ENCODE measurements around the gene LRIG1.
A peak's percentile ranks its signal among the peaks of the same experiment; 100 is the strongest.

The LRIG1 gene

GRCh38 chr3:66470285-66470684 is 30.5 kb downstream of the LRIG1 start:
- DNase-seq = no peak

- no peak for DNase-seq
Measured at GRCh38 chr3:66469220-66469640, 31.6 kb downstream of the LRIG1 start.

- DNase-seq = no peak
Measured at GRCh38 chr3:66467996-66468735, 32.7 kb downstream of the LRIG1 start.

- no peak for DNase-seq
Measured at GRCh38 chr3:66466606-66467270, 34.1 kb downstream of the LRIG1 start.

- DNase-seq = no peak
Measured at GRCh38 chr3:66465587-66465986, 35.2 kb downstream of the LRIG1 start.

- DNase-seq = no peak
Measured at GRCh38 chr3:66465034-66465433, 35.8 kb downstream of the LRIG1 start.

- no peak for DNase-seq
Measured at GRCh38 chr3:66464512-66464894, 36.3 kb downstream of the LRIG1 start.

DNA sequence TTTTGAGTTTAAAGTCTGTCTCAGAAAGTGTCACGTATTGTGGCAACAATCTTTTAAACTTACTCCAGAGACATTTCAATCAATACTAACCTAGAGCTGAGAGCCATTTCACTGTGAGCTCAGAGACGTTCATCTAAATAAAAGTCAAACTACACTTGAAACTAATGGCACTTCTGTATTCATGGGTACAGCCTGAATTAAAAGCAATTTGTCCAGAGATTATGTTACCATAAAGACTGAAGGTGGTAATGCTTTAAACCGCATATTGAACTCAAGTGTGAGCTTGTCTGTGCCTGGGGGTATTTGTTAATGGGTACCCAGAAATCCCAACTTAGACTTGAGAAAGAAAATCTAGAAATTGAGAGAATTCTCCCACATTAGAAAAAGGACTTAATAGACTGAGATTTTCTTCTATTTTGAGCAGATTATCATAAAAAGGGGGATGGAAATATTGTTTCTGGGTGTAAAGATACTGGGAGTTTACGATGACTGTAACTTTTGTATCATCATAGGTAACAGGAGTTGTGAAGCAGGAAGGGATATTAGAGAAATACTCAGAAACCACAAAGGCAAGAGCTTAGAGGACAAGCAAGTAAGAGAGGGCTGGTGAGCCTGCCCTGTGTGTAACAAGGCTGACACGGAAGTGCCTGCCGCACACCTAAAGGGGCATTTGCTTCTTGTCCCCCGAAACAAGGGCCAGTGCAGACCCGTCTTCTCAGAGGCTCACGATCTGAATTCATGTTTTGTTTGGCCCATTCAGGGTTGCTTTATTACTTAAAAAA is 36.9 kb downstream of the LRIG1 start:
- no peak for DNase-seq

DNA sequence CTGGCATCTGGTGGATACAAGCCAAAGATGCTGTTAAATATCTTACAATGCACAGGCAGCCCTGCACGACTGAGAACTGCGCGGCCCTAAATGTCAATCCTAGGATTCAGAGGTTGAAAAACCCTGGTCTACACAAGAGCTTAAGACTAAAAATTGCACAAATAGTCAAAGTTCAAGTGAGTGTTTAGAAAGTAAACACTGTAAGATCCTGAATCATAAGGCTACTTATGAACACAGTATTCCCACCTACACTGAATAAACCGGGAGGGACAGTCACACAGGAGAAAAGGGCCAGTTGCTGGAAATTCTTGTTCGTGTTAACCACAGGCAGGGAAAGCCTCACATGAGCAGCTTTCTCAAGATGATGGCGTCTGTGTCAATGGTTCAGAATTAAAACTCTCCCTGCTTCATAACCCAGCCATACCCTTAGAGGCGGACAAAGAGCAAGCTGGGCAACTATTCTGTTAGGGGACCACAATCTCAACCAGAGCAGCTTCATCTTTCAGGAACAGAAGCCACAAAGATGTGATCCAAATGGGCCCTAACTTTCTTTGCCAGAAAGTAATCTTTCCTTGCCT is 37.7 kb downstream of the LRIG1 start:
- no peak for DNase-seq

- DNase-seq = no peak
Measured at GRCh38 chr3:66457252-66457651, 43.6 kb downstream of the LRIG1 start.

- peak in 8 of 14 donors; percentile 31 to 68 (median 52) for DNase-seq
Measured at GRCh38 chr3:66456711-66457173, 44.1 kb downstream of the LRIG1 start.

GRCh38 chr3:66454464-66454859 is 46.4 kb downstream of the LRIG1 start:
- DNase-seq = no peak

- peak in 6 of 14 donors; percentile 19 to 53 (median 26) for DNase-seq
Measured at GRCh38 chr3:66453651-66454463, 47.0 kb downstream of the LRIG1 start.

- peak in 2 of 14 donors; percentile 20 to 49 for DNase-seq
Measured at GRCh38 chr3:66452303-66453011, 48.4 kb downstream of the LRIG1 start.

DNA sequence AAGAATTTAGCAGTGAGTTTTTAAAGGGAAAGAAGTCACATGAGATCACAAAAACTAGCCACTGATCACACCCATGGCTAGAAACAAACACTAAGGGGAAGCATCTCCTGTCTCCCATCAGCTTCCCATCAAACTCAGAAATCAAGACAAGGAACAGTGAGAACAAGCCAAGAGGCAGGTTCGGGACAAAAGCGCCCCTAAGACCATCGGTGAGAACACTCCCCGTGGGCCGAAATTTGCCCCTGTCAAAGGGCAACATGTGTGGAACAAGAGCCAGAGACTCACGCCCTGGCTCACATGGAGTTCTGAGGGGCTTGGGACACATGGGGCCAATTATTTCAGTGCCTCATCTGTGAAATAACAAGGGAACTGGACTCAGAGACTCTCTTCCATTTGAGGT is 49.1 kb downstream of the LRIG1 start:
- DNase-seq = no peak

- DNase-seq = peak in 9 of 14 donors; percentile 37 to 84 (median 56)
Measured at GRCh38 chr3:66450390-66451022, 50.3 kb downstream of the LRIG1 start.

DNA sequence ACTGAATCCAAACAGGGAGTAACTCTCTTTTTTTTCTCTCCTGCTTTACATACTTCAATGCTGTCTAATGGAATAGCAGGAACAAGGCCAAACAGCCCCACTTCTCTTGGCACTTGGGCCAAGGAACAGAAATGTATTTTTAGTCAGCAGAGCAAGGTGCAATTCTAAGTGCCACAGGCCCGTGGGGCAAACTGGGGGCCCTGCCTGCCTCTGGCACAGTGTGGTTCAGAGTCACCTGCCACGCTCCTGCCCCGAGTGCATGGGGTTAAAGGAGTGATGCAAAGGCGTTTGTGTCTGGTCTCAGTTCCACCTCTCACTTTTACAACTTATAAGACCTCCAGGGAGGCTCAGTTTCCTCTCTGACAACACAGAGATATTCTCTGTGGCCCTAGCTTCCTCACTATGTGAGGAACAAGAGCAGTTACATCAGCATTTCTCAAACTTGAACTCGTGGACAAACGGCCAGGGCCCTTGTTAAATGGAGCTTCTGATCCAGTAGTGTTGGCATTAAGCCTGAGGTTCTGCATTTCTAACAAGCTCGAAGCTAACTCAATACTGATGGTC is 51.3 kb downstream of the LRIG1 start:
- peak in 3 of 14 donors; percentile 29 to 31 (median 29) for DNase-seq

- no peak for DNase-seq
Measured at GRCh38 chr3:66444146-66444644, 56.6 kb downstream of the LRIG1 start.

GRCh38 chr3:66443118-66443803 is 57.6 kb downstream of the LRIG1 start:
- peak in 1 of 14 donors; percentile 71 for DNase-seq

Measured in C1 segment of cervical spinal cord (tissue), 14 donors.